Measurements from ENCODE around the gene MLH3.

- TF ChIP-seq CTCF (IDR thresholded peaks at IDR 0.05; ENCODE audit: borderline replicate concordance, extremely low read depth, low read length, poor library complexity, severe bottlenecking) = no peak
- no peak for TF ChIP-seq EZH2 (IDR thresholded peaks at IDR 0.05; ENCODE audit: borderline replicate concordance, low read depth, low read length, severe bottlenecking)
Observed at GRCh38 chr14:75091251-75091650, 40.0 kb upstream of the MLH3 start.
